Colonic mucosa (tissue), 4 donors: ENCODE data around the gene WARS2. TPM values are rescaled to one million over a fixed set of nuclear protein-coding genes. Genes with fewer than 3 reads are reported as not detected.

ENCODE experiments used
- DNase-seq: peaks from one replicate; pipeline ENCODE4 v3.0.0-alpha.2; 2020
- H3K27ac ChIP-seq: fragments of 200-600 bp; one replicate; pipeline ENCODE4 v1.8.0; 2021
- H3K27me3 ChIP-seq: fragments of 200-600 bp; one replicate; pipeline ENCODE4 v1.8.0; 2021
- H3K36me3 ChIP-seq: fragments of 200-600 bp; one replicate; pipeline ENCODE4 v1.8.0; 2021
- H3K4me1 ChIP-seq: fragments of 200-600 bp; one replicate; pipeline ENCODE4 v1.8.0; 2021; ENCODE audit warnings: mild to moderate bottlenecking
- H3K4me3 ChIP-seq: fragments of 200-600 bp; one replicate; pipeline ENCODE4 v1.8.0; 2021
- H3K9ac ChIP-seq, 2 donors: one replicate each; pipeline ENCODE4 v1.7.0; 2013; ENCODE audit warnings: control low read depth in 2 of 2, low read depth in 2 of 2, low read length in 2 of 2
- H3K9me3 ChIP-seq: fragments of 200-600 bp; one replicate; pipeline ENCODE4 v1.8.0; 2021
- intact Hi-C: fragments of 100-400 bp; cut with DNase I; formaldehyde crosslinking; loops from one replicate; pipeline ENCODE4 v1.14.1; 2022
- total RNA-seq, 2 donors: library from RNA; stranded (reverse); fragmentation: NEBNext Ultra II Directional in 1 of 2; extraction: Animal tissue kit (Norgen Biotek cat#: 25700) in 1 of 2; gene quantifications; one replicate each; pipeline ENCODE4 v1.2.1, GENCODE V29; 2021
- TF ChIP-seq, protein P1 (sequence below): fragments of 200-600 bp; IDR thresholded peaks from one replicate; pipeline ENCODE4 v1.8.0; 2022; ENCODE audit warnings: antibody characterized with exemption, mild to moderate bottlenecking
- donor health status: healthy.
- donor health status: DM: no; HTN: no; CAD: no.
- donor health status: DM: no; HTN: no; CAD: no.

WARS2 gene
- total RNA-seq, 2 donors from 2014 or later, result 18.1 to 18.2 TPM

DNA sequence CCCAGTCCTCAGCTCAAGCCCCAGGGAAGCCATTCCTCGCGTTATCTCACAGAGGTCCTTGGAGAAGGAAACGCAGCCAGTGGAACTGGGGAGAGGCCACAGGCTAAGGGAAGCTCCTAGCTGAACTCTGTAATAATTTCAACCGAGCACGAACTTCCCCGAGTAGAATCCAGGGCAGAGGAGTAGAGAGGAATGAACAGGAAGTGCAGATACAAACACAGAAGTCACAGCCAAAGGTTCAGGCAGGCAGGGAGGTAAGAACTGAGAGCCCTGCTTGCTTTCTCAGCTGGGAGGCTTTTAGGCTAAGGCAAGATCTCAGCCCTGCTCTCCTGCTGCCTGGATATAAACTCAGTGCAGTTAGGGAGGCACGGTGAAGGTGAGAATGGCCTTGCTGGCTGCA is 23.7 kb downstream of the WARS2 start:
- no peak overlapping the region for H3K27ac ChIP-seq
- no peak overlapping the region for H3K4me3 ChIP-seq
- H3K27me3 ChIP-seq, result no peaks in the 10 kb centered on the region
- H3K4me1 ChIP-seq, result no peaks in the 10 kb centered on the region
- H3K9me3 ChIP-seq, result no peaks in the 10 kb centered on the region
- no peak overlapping the region for H3K9ac ChIP-seq
- intact Hi-C loops, result no loop called here
- TF ChIP-seq, protein P1, sequence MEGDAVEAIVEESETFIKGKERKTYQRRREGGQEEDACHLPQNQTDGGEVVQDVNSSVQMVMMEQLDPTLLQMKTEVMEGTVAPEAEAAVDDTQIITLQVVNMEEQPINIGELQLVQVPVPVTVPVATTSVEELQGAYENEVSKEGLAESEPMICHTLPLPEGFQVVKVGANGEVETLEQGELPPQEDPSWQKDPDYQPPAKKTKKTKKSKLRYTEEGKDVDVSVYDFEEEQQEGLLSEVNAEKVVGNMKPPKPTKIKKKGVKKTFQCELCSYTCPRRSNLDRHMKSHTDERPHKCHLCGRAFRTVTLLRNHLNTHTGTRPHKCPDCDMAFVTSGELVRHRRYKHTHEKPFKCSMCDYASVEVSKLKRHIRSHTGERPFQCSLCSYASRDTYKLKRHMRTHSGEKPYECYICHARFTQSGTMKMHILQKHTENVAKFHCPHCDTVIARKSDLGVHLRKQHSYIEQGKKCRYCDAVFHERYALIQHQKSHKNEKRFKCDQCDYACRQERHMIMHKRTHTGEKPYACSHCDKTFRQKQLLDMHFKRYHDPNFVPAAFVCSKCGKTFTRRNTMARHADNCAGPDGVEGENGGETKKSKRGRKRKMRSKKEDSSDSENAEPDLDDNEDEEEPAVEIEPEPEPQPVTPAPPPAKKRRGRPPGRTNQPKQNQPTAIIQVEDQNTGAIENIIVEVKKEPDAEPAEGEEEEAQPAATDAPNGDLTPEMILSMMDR, result no peak
- DNase-seq, result peak; percentile 21
- no peaks in the 10 kb centered on the region for H3K36me3 ChIP-seq

DNA sequence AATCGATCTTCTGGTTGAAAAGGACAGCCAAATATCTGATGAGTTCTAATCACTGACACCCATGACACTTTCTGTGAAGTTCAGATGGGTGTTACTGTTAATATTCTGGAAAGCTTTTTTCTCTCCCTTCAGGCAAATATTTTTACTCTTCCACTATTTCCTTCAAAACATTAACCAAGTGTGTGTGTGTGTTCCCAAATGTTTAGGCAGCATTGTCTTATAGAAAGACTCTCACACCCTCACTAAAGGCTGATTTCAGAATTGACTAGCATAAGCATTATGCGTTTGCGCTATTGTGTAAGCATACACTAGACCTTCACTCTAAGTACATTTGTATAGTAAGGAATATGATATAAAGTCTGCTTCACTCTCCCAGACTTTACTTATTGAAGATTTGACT is 24.7 kb downstream of the WARS2 start:
- intact Hi-C loops, result no loop called here
- DNase-seq, result no peak
- no peak overlapping the region for H3K27ac ChIP-seq
- H3K4me1 ChIP-seq, result no peaks in the 10 kb centered on the region
- H3K36me3 ChIP-seq, result no peaks in the 10 kb centered on the region
- TF ChIP-seq, protein P1, result no peak
- H3K27me3 ChIP-seq, result no peaks in the 10 kb centered on the region
- no peak overlapping the region for H3K4me3 ChIP-seq
- H3K9ac ChIP-seq, result no peak overlapping the region
- H3K9me3 ChIP-seq, result no peaks in the 10 kb centered on the region

DNA sequence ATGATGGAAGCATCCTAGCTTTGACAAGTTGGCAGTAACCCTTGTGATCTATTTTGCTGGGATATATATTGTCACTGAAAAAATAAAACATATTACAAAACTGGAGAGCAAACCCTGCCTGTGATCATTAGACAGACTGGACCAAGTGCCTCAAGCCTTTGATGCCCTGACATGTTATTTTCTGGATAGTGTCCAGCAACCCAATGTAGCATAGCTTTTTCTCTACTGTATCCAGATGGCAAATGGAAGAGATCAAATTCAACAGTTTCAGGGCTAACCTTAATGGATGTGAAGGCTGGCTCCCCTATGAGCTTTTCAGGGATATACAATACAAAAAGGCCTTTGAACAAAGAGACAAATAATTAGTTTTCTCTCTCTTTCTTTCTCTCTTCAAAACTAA is 25.1 kb downstream of the WARS2 start:
- H3K9me3 ChIP-seq, result no peaks in the 10 kb centered on the region
- intact Hi-C loops, result no loop called here

DNA sequence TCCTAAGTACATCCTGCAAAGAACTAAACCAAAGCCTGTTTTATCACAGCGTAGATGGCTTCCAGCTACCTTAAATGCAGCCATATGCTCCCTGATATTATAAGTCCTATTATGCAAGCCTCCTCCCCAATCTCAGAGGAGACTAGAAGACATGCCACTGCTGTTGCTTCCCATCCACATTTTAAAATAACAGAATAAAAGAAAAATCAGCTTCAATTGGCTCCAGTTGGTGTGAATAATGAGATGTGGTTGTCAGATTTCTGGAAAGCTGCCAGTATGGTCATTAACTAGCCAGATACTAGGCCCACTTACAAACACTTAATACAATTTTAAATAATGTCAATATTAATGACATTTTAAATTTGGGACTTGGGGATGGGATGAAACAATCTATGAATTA is 25.7 kb downstream of the WARS2 start:
- no peak overlapping the region for H3K4me3 ChIP-seq
- no peak overlapping the region for H3K27ac ChIP-seq
- H3K9ac ChIP-seq, result no peak overlapping the region
- TF ChIP-seq, protein P1, result no peak
- H3K9me3 ChIP-seq, result no peaks in the 10 kb centered on the region
- no peaks in the 10 kb centered on the region for H3K4me1 ChIP-seq
- H3K27me3 ChIP-seq, result no peaks in the 10 kb centered on the region
- H3K36me3 ChIP-seq, result no peaks in the 10 kb centered on the region
- intact Hi-C loops, result no loop called here
- DNase-seq, result no peak

More for the DNA sequence above, 25.1 kb downstream of the WARS2 start:
- no peak for DNase-seq
- no peaks in the 10 kb centered on the region for H3K36me3 ChIP-seq
- H3K4me3 ChIP-seq, result no peak overlapping the region
- TF ChIP-seq, protein P1, result no peak
- no peaks in the 10 kb centered on the region for H3K27me3 ChIP-seq
- no peaks in the 10 kb centered on the region for H3K4me1 ChIP-seq
- no peak overlapping the region for H3K9ac ChIP-seq
- H3K27ac ChIP-seq, result no peak overlapping the region

DNA sequence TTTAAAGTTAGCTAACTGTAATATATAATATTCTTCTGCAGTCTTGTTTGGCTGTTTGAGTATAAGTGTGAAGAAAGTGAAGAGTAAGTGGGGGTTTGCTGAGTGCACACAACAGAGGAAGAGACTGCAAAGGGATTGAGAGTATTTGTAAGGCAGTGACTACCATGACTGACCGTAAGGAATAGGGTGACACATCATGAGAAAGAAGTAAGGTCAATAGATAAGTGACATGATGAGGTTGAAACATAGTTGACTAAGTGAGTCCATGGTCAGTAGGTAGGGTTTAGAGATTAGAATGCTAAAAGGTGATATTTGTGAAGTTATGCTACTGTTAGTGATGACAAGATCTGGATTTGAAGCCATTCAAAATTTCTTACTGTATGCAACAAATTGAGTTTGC is 27.7 kb downstream of the WARS2 start:
- no peak overlapping the region for H3K27ac ChIP-seq
- no peak overlapping the region for H3K4me3 ChIP-seq
- H3K9me3 ChIP-seq, result no peaks in the 10 kb centered on the region
- TF ChIP-seq, protein P1, result no peak
- H3K27me3 ChIP-seq, result no peaks in the 10 kb centered on the region
- H3K9ac ChIP-seq, result no peak overlapping the region
- no peak for DNase-seq
- no peaks in the 10 kb centered on the region for H3K4me1 ChIP-seq
- intact Hi-C loops, result no loop called here
- no peaks in the 10 kb centered on the region for H3K36me3 ChIP-seq

DNA sequence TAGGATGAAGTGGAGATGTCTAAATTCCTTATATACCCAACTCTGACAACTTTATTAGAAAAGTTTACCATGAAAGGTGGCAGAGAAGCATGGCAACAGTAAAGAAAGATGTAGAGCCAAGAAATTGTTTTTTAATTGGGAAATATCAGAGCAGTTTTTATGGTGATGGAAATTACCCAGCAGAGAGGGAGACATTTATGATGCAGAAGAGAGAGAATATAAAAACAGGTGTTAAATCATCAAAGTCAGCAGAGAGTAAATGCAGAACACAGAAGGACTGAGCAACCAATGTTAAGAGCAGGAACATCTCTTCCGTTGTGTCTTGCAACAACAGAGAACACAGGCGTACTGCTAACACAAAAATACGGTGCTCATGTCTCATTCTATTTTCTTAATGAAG is 28.2 kb downstream of the WARS2 start:
- intact Hi-C loops, result no loop called here
- Histone ChIP-seq H3K4me3 (no peak overlapping the region), H3K4me1 (no peaks in the 10 kb centered on the region), H3K9ac (no peak overlapping the region), H3K9me3 (no peaks in the 10 kb centered on the region), H3K27ac (no peak overlapping the region), H3K36me3 (no peaks in the 10 kb centered on the region), H3K27me3 (no peaks in the 10 kb centered on the region)
- DNase-seq, result no peak
- TF ChIP-seq, protein P1, result no peak
